Hepatocyte (in vitro differentiated cells): ENCODE data around the gene PARP4. TPM values are rescaled to one million over a fixed set of nuclear protein-coding genes. Genes with fewer than 3 reads are reported as not detected.

Source experiments
- DNase-seq: peaks from one replicate; pipeline ENCODE4 v3.0.0-alpha.2; 2016; ENCODE audit warnings: low spot score
- H2AFZ ChIP-seq: fragments of 200-600 bp; sonication (generic); 2 replicates; pipeline ENCODE4 v1.6.0; 2016; ENCODE audit warnings: antibody characterized with exemption, mild to moderate bottlenecking
- H3K27ac ChIP-seq: fragments of 200-600 bp; sonication (generic); 2 replicates; pipeline ENCODE4 v1.5.1; 2016; ENCODE audit warnings: mild to moderate bottlenecking
- H3K27me3 ChIP-seq: fragments of 200-600 bp; sonication (generic); 2 replicates; pipeline ENCODE4 v1.6.1; 2016
- H3K36me3 ChIP-seq: fragments of 200-600 bp; sonication (generic); replicated peaks from 2 replicates; pipeline ENCODE4 v1.5.1; 2016; ENCODE audit warnings: low read depth; ENCODE audit not compliant: insufficient read depth
- H3K4me1 ChIP-seq: fragments of 200-600 bp; sonication (generic); 2 replicates; pipeline ENCODE4 v1.5.1; 2016; ENCODE audit warnings: mild to moderate bottlenecking, moderate library complexity; ENCODE audit not compliant: insufficient read depth
- H3K4me2 ChIP-seq: fragments of 200-600 bp; sonication (generic); 2 replicates; pipeline ENCODE4 v1.6.0; 2016
- H3K4me3 ChIP-seq: fragments of 200-600 bp; sonication (generic); 2 replicates; pipeline ENCODE4 v1.5.1; 2016; ENCODE audit warnings: mild to moderate bottlenecking
- H3K79me2 ChIP-seq: fragments of 200-600 bp; sonication (generic); 2 replicates; pipeline ENCODE4 v1.6.0; 2017; ENCODE audit warnings: mild to moderate bottlenecking
- H3K9me2 ChIP-seq: fragments of 200-600 bp; sonication (generic); replicated peaks from 2 replicates; pipeline ENCODE4 v1.6.0; 2017; ENCODE audit warnings: mild to moderate bottlenecking; ENCODE audit not compliant: insufficient read depth
- H3K9me3 ChIP-seq: fragments of 200-600 bp; sonication (generic); 2 replicates; pipeline ENCODE4 v1.5.1; 2016; ENCODE audit warnings: low read depth, mild to moderate bottlenecking
- H4K20me1 ChIP-seq: fragments of 200-600 bp; sonication (generic); 2 replicates; pipeline ENCODE4 v1.6.0; 2016; ENCODE audit warnings: mild to moderate bottlenecking; ENCODE audit not compliant: insufficient read depth, poor library complexity, severe bottlenecking
- EZH2 ChIP-seq: fragments of 200-600 bp; sonication (generic); IDR thresholded peaks from 2 replicates; pipeline ENCODE4 v1.6.1; 2016; ENCODE audit warnings: antibody characterized with exemption, mild to moderate bottlenecking, borderline replicate concordance
- EZH2phosphoT487 ChIP-seq: fragments of 200-600 bp; sonication (generic); IDR thresholded peaks from one replicate; pipeline ENCODE4 v1.6.1; 2018; ENCODE audit warnings: antibody characterized with exemption, mild to moderate bottlenecking, low read depth, moderate library complexity; ENCODE audit not compliant: unreplicated experiment, severe bottlenecking
- WGBS: methylation state at CpG from one replicate; pipeline ENCODE4 v1.1.6; 2016; ENCODE audit warnings: low lambda C conversion rate; ENCODE audit errors: missing lambda C conversion rate; 5-methylcytosine and 5-hydroxymethylcytosine counted together
- polyA plus RNA-seq: library from polyadenylated mRNA; unstranded; fragments of >200 nt; fragmentation: Nextera tagmentation; extraction: Ambion mirVana; gene quantifications from 2 replicates; pipeline ENCODE4 v1.2.1, GENCODE V29; 2016
- total RNA-seq: library from RNA; depleted of rRNA; stranded (reverse); fragments of >200 nt; gene quantifications from 2 replicates; pipeline ENCODE4 v1.2.3, GENCODE V29; 2014
- TF ChIP-seq, protein P1 (sequence below): fragments of 200-600 bp; sonication (generic); IDR thresholded peaks from 2 replicates; pipeline ENCODE4 v1.5.1; 2016; ENCODE audit warnings: antibody characterized with exemption, mild to moderate bottlenecking; ENCODE audit not compliant: poor library complexity

The PARP4 gene
- total and polyA plus RNA-seq, 2 experiments from 2014 or later, result 21.6 to 49.5 TPM

DNA sequence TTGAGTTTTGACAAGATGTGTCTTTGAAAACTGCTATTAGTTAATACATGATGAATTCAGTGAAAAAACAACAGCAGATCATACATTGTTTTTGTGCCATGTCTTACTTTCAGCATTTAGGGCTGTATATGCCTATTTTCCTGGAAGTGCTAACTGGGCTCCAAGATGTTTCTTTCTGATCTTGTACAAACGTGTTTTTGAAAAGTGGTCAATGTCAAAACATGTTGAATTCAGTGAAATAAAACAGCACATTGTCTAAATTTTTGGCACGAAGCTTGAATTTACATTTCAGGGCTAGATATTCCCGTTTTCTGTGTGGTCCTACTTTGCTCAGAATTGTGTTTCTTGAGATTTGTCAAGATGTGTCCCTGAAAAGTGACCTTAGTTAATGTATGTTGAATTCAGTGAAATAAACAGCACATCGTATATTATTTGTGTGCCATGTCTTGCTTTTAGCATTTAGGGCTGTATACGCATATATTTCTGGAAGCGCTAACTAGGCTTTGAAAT lies 14.7 kb upstream of the PARP4 start:
- no peaks in the 10 kb centered on the region for H3K36me3 ChIP-seq
- DNase-seq, result no peak
- H3K9me3 ChIP-seq, result no peaks in the 10 kb centered on the region
- no peaks in the 10 kb centered on the region for H4K20me1 ChIP-seq
- 77% methylated on average over 6 of the region's 6 CpGs for WGBS
- peaks cover 10% of the 10 kb centered on the region for H3K27me3 ChIP-seq
- no peak overlapping the region for H2AFZ ChIP-seq
- no peak overlapping the region for H3K27ac ChIP-seq
- no peaks in the 10 kb centered on the region for H3K79me2 ChIP-seq
- H3K9me2 ChIP-seq, result no peaks in the 10 kb centered on the region
- no peaks in the 10 kb centered on the region for H3K4me1 ChIP-seq
- H3K4me2 ChIP-seq, result no peak overlapping the region
- no peak overlapping the region for H3K4me3 ChIP-seq
- TF ChIP-seq EZH2, result no peak

- Histone ChIP-seq H3K27me3 (no peaks in the 10 kb centered on the region), H3K27ac (no peak overlapping the region), H3K4me2 (no peak overlapping the region), H3K79me2 (no peaks in the 10 kb centered on the region), H3K36me3 (no peaks in the 10 kb centered on the region), H3K9me2 (no peaks in the 10 kb centered on the region), H3K9me3 (no peaks in the 10 kb centered on the region), H4K20me1 (no peaks in the 10 kb centered on the region), H3K4me3 (no peak overlapping the region), H2AFZ (no peak overlapping the region), H3K4me1 (no peaks in the 10 kb centered on the region)
- DNase-seq, result no peak
- WGBS, result 53% methylated on average over 1 of the region's 1 CpG
- TF ChIP-seq EZH2 (no peak), EZH2phosphoT487 (no peak)
- TF ChIP-seq, protein P1, sequence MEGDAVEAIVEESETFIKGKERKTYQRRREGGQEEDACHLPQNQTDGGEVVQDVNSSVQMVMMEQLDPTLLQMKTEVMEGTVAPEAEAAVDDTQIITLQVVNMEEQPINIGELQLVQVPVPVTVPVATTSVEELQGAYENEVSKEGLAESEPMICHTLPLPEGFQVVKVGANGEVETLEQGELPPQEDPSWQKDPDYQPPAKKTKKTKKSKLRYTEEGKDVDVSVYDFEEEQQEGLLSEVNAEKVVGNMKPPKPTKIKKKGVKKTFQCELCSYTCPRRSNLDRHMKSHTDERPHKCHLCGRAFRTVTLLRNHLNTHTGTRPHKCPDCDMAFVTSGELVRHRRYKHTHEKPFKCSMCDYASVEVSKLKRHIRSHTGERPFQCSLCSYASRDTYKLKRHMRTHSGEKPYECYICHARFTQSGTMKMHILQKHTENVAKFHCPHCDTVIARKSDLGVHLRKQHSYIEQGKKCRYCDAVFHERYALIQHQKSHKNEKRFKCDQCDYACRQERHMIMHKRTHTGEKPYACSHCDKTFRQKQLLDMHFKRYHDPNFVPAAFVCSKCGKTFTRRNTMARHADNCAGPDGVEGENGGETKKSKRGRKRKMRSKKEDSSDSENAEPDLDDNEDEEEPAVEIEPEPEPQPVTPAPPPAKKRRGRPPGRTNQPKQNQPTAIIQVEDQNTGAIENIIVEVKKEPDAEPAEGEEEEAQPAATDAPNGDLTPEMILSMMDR, result no peak
Measured at GRCh38 chr13:24520733-24521132, 8.2 kb upstream of the PARP4 start.

- Histone ChIP-seq H3K4me1 (peaks cover 3% of the 10 kb centered on the region), H3K4me3 (no peak overlapping the region), H3K27me3 (no peaks in the 10 kb centered on the region), H3K9me2 (no peaks in the 10 kb centered on the region), H3K9me3 (no peaks in the 10 kb centered on the region), H3K4me2 (no peak overlapping the region), H3K36me3 (no peaks in the 10 kb centered on the region), H3K79me2 (no peaks in the 10 kb centered on the region), H2AFZ (no peak overlapping the region), H3K27ac (no peak overlapping the region), H4K20me1 (no peaks in the 10 kb centered on the region)
- 87% methylated on average over 6 of the region's 6 CpGs for WGBS
- no peak for TF ChIP-seq EZH2phosphoT487
- no peak for DNase-seq
Measured at GRCh38 chr13:24516919-24517318, 4.3 kb upstream of the PARP4 start.

GRCh38 chr13:24512908-24513213 lies 283 bp upstream of the PARP4 start:
- no peaks in the 10 kb centered on the region for H3K27me3 ChIP-seq
- no peaks in the 10 kb centered on the region for H3K36me3 ChIP-seq
- H4K20me1 ChIP-seq, result peaks cover 9% of the 10 kb centered on the region
- no peak for DNase-seq
- TF ChIP-seq EZH2 (no peak), EZH2phosphoT487 (no peak)
- TF ChIP-seq, protein P1, result peak; percentile 1
- no peaks in the 10 kb centered on the region for H3K9me3 ChIP-seq
- peak overlapping the region; percentile 96 for H3K27ac ChIP-seq
- H2AFZ ChIP-seq, result peak overlapping the region; percentile 85
- 2% methylated on average over 10 of the region's 10 CpGs for WGBS
- H3K4me1 ChIP-seq, result peaks cover 12% of the 10 kb centered on the region
- H3K4me3 ChIP-seq, result peak overlapping the region; percentile 10
- no peaks in the 10 kb centered on the region for H3K9me2 ChIP-seq
- H3K79me2 ChIP-seq, result peaks cover 33% of the 10 kb centered on the region
- peak overlapping the region; percentile 73 for H3K4me2 ChIP-seq
